Superior temporal gyrus (tissue), 1 donor: Measurements from ENCODE around the gene TMEM62.

Source experiments
- DNase-seq: peaks from one replicate; pipeline ENCODE4 v3.0.0-alpha.2; 2016; ENCODE audit errors: extremely low spot score

The TMEM62 gene

DNA sequence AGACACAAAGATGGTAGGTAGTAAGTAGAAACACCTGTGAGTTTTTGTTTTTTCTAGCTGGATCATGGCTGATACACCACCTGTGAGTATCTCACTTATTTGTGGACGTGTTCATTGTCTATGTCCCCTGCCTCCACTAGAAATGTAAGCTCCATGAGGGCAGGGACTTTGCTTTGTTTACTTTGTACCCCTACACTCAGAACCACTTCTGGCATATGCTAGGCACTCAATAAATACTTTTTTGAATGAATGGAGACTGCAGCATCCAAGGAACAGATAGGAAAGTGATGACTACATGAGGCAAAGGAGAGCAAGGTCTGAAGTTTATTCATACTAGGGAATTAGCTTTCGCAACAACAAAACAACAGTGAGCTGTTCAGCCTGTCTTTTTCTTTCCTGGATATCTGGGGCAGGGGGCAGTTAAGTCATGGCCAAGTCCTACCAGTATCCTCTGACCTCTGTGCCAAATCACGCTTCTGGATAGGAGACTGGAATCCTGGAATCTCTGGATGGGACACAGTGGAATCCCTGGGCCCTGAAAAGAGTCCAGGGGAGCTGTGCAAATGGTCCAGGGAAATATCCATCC is 99.0 kb downstream of the TMEM62 start:
- no peak for DNase-seq
